HEK293 (cell line): Measurements from ENCODE around the gene MMP14.
A peak's percentile ranks its signal among the peaks of the same experiment; 100 is the strongest.

Source experiments
- GLI4 ChIP-seq: fragments of 450-650 bp; formaldehyde crosslinking; IDR thresholded peaks from 2 replicates; pipeline ENCODE4 v1.5.1; 2016; ENCODE audit warnings: missing biosample characterization, missing genetic modification characterization
- KLF8 ChIP-seq: fragments of 450-650 bp; formaldehyde crosslinking; IDR thresholded peaks from 2 replicates; pipeline ENCODE4 v1.5.1; 2016; ENCODE audit warnings: missing biosample characterization, missing genetic modification characterization
- PRDM1 ChIP-seq: fragments of 450-650 bp; formaldehyde crosslinking; IDR thresholded peaks from 2 replicates; pipeline ENCODE4; 2016; ENCODE audit warnings: missing biosample characterization, missing genetic modification characterization
- ZBTB1 ChIP-seq: fragments of 450-650 bp; formaldehyde crosslinking; IDR thresholded peaks from 2 replicates; pipeline ENCODE4 v1.5.1; 2016; ENCODE audit warnings: missing biosample characterization, missing genetic modification characterization
- ZBTB48 ChIP-seq: fragments of 450-650 bp; formaldehyde crosslinking; IDR thresholded peaks from 2 replicates; pipeline ENCODE4 v1.5.1; 2016; ENCODE audit warnings: missing biosample characterization, missing genetic modification characterization
- ZBTB8A ChIP-seq: fragments of 450-650 bp; formaldehyde crosslinking; IDR thresholded peaks from 2 replicates; pipeline ENCODE4 v1.5.1; 2016; ENCODE audit warnings: missing biosample characterization, missing genetic modification characterization
- ZFHX2 ChIP-seq: fragments of 450-650 bp; formaldehyde crosslinking; conservative IDR thresholded peaks from 2 replicates; pipeline ENCODE4 v1.5.1; 2016; ENCODE audit warnings: missing biosample characterization, missing genetic modification characterization
- ZFP37 ChIP-seq: fragments of 450-650 bp; formaldehyde crosslinking; IDR thresholded peaks from 2 replicates; pipeline ENCODE4 v1.5.1; 2016; ENCODE audit warnings: missing biosample characterization, missing genetic modification characterization
- ZFP41 ChIP-seq: fragments of 450-650 bp; formaldehyde crosslinking; IDR thresholded peaks from 2 replicates; pipeline ENCODE4 v1.5.1; 2016; ENCODE audit warnings: missing biosample characterization, missing genetic modification characterization, borderline replicate concordance
- ZNF19 ChIP-seq: fragments of 450-650 bp; formaldehyde crosslinking; IDR thresholded peaks from 2 replicates; pipeline ENCODE4; 2016; ENCODE audit warnings: missing biosample characterization, missing genetic modification characterization, low read depth
- ZNF223 ChIP-seq: fragments of 450-650 bp; formaldehyde crosslinking; IDR thresholded peaks from 2 replicates; pipeline ENCODE4 v1.5.1; 2016; ENCODE audit warnings: missing biosample characterization, missing genetic modification characterization
- ZNF514 ChIP-seq: fragments of 450-650 bp; formaldehyde crosslinking; IDR thresholded peaks from 2 replicates; pipeline ENCODE4 v1.5.1; 2016; ENCODE audit warnings: missing biosample characterization, missing genetic modification characterization
- ZNF555 ChIP-seq: fragments of 450-650 bp; formaldehyde crosslinking; conservative IDR thresholded peaks from 2 replicates; pipeline ENCODE4 v1.5.1; 2017; ENCODE audit warnings: missing biosample characterization, mild to moderate bottlenecking, missing genetic modification characterization, inconsistent platforms
- ZNF561 ChIP-seq: fragments of 450-650 bp; IDR thresholded peaks from 2 replicates; pipeline ENCODE4 v1.5.1; 2018; ENCODE audit warnings: missing biosample characterization, missing genetic modification characterization, borderline replicate concordance
- ZNF585B ChIP-seq: fragments of 450-650 bp; formaldehyde crosslinking; IDR thresholded peaks from 2 replicates; pipeline ENCODE4 v1.5.1; 2016; ENCODE audit warnings: missing biosample characterization, missing genetic modification characterization
- ZNF610 ChIP-seq: fragments of 450-650 bp; formaldehyde crosslinking; IDR thresholded peaks from 2 replicates; pipeline ENCODE4 v1.5.1; 2016; ENCODE audit warnings: missing biosample characterization, missing genetic modification characterization, borderline replicate concordance
- ZNF629 ChIP-seq: fragments of 450-650 bp; formaldehyde crosslinking; IDR thresholded peaks from 2 replicates; pipeline ENCODE4 v1.5.1; 2017; ENCODE audit warnings: missing biosample characterization, missing genetic modification characterization
- ZNF768 ChIP-seq: fragments of 450-650 bp; formaldehyde crosslinking; IDR thresholded peaks from 2 replicates; pipeline ENCODE4 v1.5.1; 2018; ENCODE audit warnings: missing biosample characterization, mild to moderate bottlenecking, missing genetic modification characterization
- ZNF776 ChIP-seq: fragments of 450-650 bp; formaldehyde crosslinking; IDR thresholded peaks from 2 replicates; pipeline ENCODE4 v1.5.0; 2017; ENCODE audit warnings: missing biosample characterization, missing genetic modification characterization, borderline replicate concordance
- ZNF777 ChIP-seq: fragments of 450-650 bp; formaldehyde crosslinking; IDR thresholded peaks from 2 replicates; pipeline ENCODE4 v1.5.1; 2017; ENCODE audit warnings: missing biosample characterization, missing genetic modification characterization, borderline replicate concordance
- ZNF791 ChIP-seq: fragments of 450-650 bp; formaldehyde crosslinking; IDR thresholded peaks from 2 replicates; pipeline ENCODE4 v1.5.1; 2016; ENCODE audit warnings: missing biosample characterization, missing genetic modification characterization
- ZNF792 ChIP-seq: fragments of 450-650 bp; formaldehyde crosslinking; IDR thresholded peaks from 2 replicates; pipeline ENCODE4 v1.5.1; 2016; ENCODE audit warnings: missing biosample characterization, missing genetic modification characterization
- ZNF830 ChIP-seq: fragments of 450-650 bp; IDR thresholded peaks from 2 replicates; pipeline ENCODE4 v1.5.0; 2018; ENCODE audit warnings: missing biosample characterization, missing genetic modification characterization, low read depth, mild to moderate bottlenecking, moderate library complexity
- TF ChIP-seq, protein P1 (sequence below): fragments of 450-650 bp; formaldehyde crosslinking; IDR thresholded peaks from 2 replicates; pipeline ENCODE4 v1.5.1; 2016; ENCODE audit warnings: missing biosample characterization, missing genetic modification characterization, borderline replicate concordance
- TF ChIP-seq, protein P2 (sequence below): fragments of 450-650 bp; formaldehyde crosslinking; IDR thresholded peaks from 2 replicates; pipeline ENCODE4 v1.5.1; 2016; ENCODE audit warnings: missing biosample characterization, missing genetic modification characterization
- TF ChIP-seq, protein P3 (sequence below): fragments of 450-650 bp; formaldehyde crosslinking; IDR thresholded peaks from 2 replicates; pipeline ENCODE4 v1.5.1; 2016; ENCODE audit warnings: missing biosample characterization, missing genetic modification characterization
- TF ChIP-seq, protein P4 (sequence below): fragments of 450-650 bp; formaldehyde crosslinking; conservative IDR thresholded peaks from 2 replicates; pipeline ENCODE4 v1.5.1; 2016; ENCODE audit warnings: low read depth, missing biosample characterization, missing genetic modification characterization

Gene MMP14

DNA sequence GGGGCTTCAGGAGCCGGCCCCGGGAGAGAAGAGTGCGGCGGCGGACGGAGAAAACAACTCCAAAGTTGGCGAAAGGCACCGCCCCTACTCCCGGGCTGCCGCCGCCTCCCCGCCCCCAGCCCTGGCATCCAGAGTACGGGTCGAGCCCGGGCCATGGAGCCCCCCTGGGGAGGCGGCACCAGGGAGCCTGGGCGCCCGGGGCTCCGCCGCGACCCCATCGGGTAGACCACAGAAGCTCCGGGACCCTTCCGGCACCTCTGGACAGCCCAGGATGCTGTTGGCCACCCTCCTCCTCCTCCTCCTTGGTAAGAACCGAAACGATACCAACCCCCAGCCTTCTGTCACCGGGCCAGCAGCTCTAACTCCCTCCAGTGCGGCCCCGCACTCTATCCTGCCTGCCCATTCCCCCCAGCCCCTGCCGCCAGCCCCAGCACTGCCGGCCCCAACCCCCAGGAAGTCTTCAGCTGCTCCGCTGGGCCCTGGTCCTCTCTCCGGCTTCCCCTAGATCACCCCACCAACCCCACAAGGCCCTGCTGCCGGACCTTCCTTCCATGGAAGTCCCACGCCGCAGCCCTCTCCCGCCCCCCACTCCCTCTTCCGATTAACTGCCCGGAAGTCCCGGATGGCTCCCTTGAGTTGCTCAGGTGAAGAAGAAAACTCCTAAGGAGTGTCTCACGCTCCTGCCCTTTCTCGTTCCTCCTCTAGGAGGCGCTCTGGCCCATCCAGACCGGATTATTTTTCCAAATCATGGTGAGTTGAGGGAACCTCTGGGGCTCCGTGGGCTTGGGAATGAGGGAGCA, 35.8 kb downstream of the MMP14 start (continued):
- TF ChIP-seq ZBTB8A (tag by site-specific recombination) (no peak), ZFP41 (tag by site-specific recombination) (no peak), ZNF585B (no peak), ZNF792 (no peak), GLI4 (tag by site-specific recombination) (no peak), ZFP37 (tag by site-specific recombination) (no peak), KLF8 (tag by site-specific recombination) (0 out of 2 replicates have a peak, but pooled peaks have one; percentile 42), ZBTB48 (tag by site-specific recombination) (peak; percentile 59), ZNF629 (tag by site-specific recombination) (no peak), PRDM1 (tag by site-specific recombination) (no peak), ZBTB1 (tag by site-specific recombination) (no peak), ZNF610 (tag by site-specific recombination) (no peak), ZFHX2 (0 out of 2 replicates have a peak, but pooled peaks have one; percentile 9), ZNF19 (no peak), ZNF791 (tag by site-specific recombination) (no peak), ZNF555 (tag by site-specific recombination) (no peak), ZNF514 (tag by site-specific recombination) (no peak), ZNF830 (tag by site-specific recombination) (no peak), ZNF768 (tag by site-specific recombination) (no peak), ZNF777 (tag by site-specific recombination) (no peak), ZNF223 (tag by site-specific recombination) (no peak), ZNF561 (tag by site-specific recombination) (no peak), ZNF776 (tag by site-specific recombination) (no peak)
- TF ChIP-seq, protein P1, sequence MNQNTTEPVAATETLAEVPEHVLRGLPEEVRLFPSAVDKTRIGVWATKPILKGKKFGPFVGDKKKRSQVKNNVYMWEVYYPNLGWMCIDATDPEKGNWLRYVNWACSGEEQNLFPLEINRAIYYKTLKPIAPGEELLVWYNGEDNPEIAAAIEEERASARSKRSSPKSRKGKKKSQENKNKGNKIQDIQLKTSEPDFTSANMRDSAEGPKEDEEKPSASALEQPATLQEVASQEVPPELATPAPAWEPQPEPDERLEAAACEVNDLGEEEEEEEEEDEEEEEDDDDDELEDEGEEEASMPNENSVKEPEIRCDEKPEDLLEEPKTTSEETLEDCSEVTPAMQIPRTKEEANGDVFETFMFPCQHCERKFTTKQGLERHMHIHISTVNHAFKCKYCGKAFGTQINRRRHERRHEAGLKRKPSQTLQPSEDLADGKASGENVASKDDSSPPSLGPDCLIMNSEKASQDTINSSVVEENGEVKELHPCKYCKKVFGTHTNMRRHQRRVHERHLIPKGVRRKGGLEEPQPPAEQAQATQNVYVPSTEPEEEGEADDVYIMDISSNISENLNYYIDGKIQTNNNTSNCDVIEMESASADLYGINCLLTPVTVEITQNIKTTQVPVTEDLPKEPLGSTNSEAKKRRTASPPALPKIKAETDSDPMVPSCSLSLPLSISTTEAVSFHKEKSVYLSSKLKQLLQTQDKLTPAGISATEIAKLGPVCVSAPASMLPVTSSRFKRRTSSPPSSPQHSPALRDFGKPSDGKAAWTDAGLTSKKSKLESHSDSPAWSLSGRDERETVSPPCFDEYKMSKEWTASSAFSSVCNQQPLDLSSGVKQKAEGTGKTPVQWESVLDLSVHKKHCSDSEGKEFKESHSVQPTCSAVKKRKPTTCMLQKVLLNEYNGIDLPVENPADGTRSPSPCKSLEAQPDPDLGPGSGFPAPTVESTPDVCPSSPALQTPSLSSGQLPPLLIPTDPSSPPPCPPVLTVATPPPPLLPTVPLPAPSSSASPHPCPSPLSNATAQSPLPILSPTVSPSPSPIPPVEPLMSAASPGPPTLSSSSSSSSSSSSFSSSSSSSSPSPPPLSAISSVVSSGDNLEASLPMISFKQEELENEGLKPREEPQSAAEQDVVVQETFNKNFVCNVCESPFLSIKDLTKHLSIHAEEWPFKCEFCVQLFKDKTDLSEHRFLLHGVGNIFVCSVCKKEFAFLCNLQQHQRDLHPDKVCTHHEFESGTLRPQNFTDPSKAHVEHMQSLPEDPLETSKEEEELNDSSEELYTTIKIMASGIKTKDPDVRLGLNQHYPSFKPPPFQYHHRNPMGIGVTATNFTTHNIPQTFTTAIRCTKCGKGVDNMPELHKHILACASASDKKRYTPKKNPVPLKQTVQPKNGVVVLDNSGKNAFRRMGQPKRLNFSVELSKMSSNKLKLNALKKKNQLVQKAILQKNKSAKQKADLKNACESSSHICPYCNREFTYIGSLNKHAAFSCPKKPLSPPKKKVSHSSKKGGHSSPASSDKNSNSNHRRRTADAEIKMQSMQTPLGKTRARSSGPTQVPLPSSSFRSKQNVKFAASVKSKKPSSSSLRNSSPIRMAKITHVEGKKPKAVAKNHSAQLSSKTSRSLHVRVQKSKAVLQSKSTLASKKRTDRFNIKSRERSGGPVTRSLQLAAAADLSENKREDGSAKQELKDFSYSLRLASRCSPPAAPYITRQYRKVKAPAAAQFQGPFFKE (tag by site-specific recombination): no peak
- TF ChIP-seq, protein P2, sequence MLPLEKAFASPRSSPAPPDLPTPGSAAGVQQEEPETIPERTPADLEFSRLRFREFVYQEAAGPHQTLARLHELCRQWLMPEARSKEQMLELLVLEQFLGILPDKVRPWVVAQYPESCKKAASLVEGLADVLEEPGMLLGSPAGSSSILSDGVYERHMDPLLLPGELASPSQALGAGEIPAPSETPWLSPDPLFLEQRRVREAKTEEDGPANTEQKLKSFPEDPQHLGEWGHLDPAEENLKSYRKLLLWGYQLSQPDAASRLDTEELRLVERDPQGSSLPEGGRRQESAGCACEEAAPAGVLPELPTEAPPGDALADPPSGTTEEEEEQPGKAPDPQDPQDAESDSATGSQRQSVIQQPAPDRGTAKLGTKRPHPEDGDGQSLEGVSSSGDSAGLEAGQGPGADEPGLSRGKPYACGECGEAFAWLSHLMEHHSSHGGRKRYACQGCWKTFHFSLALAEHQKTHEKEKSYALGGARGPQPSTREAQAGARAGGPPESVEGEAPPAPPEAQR (tag by site-specific recombination): no peak
- TF ChIP-seq, protein P3, sequence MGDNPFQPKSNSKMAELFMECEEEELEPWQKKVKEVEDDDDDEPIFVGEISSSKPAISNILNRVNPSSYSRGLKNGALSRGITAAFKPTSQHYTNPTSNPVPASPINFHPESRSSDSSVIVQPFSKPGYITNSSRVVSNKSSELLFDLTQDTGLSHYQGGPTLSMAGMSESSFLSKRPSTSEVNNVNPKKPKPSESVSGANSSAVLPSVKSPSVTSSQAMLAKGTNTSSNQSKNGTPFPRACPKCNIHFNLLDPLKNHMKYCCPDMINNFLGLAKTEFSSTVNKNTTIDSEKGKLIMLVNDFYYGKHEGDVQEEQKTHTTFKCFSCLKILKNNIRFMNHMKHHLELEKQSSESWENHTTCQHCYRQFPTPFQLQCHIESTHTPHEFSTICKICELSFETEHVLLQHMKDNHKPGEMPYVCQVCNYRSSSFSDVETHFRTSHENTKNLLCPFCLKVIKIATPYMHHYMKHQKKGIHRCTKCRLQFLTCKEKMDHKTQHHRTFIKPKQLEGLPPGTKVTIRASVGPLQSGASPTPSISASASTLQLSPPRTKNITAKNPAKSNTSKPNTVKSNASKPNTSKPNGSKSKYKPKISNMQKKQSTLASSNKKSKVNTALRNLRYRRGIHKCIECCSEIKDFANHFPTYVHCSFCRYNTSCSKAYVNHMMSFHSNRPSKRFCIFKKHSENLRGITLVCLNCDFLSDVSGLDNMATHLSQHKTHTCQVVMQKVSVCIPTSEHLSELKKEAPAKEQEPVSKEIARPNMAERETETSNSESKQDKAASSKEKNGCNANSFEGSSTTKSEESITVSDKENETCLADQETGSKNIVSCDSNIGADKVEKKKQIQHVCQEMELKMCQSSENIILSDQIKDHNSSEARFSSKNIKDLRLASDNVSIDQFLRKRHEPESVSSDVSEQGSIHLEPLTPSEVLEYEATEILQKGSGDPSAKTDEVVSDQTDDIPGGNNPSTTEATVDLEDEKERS: no peak
- TF ChIP-seq, protein P4, sequence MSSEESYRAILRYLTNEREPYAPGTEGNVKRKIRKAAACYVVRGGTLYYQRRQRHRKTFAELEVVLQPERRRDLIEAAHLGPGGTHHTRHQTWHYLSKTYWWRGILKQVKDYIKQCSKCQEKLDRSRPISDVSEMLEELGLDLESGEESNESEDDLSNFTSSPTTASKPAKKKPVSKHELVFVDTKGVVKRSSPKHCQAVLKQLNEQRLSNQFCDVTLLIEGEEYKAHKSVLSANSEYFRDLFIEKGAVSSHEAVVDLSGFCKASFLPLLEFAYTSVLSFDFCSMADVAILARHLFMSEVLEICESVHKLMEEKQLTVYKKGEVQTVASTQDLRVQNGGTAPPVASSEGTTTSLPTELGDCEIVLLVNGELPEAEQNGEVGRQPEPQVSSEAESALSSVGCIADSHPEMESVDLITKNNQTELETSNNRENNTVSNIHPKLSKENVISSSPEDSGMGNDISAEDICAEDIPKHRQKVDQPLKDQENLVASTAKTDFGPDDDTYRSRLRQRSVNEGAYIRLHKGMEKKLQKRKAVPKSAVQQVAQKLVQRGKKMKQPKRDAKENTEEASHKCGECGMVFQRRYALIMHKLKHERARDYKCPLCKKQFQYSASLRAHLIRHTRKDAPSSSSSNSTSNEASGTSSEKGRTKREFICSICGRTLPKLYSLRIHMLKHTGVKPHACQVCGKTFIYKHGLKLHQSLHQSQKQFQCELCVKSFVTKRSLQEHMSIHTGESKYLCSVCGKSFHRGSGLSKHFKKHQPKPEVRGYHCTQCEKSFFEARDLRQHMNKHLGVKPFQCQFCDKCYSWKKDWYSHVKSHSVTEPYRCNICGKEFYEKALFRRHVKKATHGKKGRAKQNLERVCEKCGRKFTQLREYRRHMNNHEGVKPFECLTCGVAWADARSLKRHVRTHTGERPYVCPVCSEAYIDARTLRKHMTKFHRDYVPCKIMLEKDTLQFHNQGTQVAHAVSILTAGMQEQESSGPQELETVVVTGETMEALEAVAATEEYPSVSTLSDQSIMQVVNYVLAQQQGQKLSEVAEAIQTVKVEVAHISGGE (tag by site-specific recombination): peak; percentile 60
